GM12892 (cell line): ENCODE data around the gene ZNF891.

Experiments
- POLR2A ChIP-seq: IDR thresholded peaks from 2 replicates; pipeline ENCODE4 v1.6.1; 2011; ENCODE audit warnings: low read depth, low read length, control low read depth
- POLR2AphosphoS5 ChIP-seq: IDR thresholded peaks from 2 replicates; pipeline ENCODE4 v1.6.1; 2011; ENCODE audit warnings: low read depth, low read length, control low read depth

- TF ChIP-seq POLR2AphosphoS5 (no peak), POLR2A (no peak)
Observed at GRCh38 chr12:133165776-133166175, 35.7 kb upstream of the ZNF891 start.
